Mammary epithelial cell (primary cell): ENCODE measurements around the gene CD59.

ENCODE experiments used
- EZH2 ChIP-seq: IDR thresholded peaks from 2 replicates; pipeline ENCODE4 v1.6.1; 2012; ENCODE audit warnings: low read length, inconsistent platforms, borderline replicate concordance
- TF ChIP-seq, protein P1 (sequence below), 2 donors: IDR thresholded peaks in 1 of 2; conservative IDR thresholded peaks in 1 of 2; 2 replicates each; pipeline ENCODE4 v1.5.1; 2011 to 2012; ENCODE audit warnings: inconsistent platforms in 2 of 2, low read length in 2 of 2, mild to moderate bottlenecking in 2 of 2, control low read depth in 1 of 2, low read depth in 1 of 2; ENCODE audit not compliant: insufficient read depth in 1 of 2; ENCODE audit errors: extremely low read depth in 1 of 2

- TF ChIP-seq, protein P1, sequence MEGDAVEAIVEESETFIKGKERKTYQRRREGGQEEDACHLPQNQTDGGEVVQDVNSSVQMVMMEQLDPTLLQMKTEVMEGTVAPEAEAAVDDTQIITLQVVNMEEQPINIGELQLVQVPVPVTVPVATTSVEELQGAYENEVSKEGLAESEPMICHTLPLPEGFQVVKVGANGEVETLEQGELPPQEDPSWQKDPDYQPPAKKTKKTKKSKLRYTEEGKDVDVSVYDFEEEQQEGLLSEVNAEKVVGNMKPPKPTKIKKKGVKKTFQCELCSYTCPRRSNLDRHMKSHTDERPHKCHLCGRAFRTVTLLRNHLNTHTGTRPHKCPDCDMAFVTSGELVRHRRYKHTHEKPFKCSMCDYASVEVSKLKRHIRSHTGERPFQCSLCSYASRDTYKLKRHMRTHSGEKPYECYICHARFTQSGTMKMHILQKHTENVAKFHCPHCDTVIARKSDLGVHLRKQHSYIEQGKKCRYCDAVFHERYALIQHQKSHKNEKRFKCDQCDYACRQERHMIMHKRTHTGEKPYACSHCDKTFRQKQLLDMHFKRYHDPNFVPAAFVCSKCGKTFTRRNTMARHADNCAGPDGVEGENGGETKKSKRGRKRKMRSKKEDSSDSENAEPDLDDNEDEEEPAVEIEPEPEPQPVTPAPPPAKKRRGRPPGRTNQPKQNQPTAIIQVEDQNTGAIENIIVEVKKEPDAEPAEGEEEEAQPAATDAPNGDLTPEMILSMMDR (conservative IDR thresholded peaks at IDR 0.05 in 1 of 2, IDR thresholded peaks at IDR 0.05 in 1 of 2; ENCODE audit: extremely low read depth in 1 of 2, insufficient read depth in 1 of 2, low read depth in 1 of 2, low read length in 2 of 2), result no peak
- no peak for TF ChIP-seq EZH2
These were observed 17.2 kb upstream of the CD59 start for GRCh38 chr11:33753304-33753967.
